ENCODE data around the gene PPP1R14C. TPM values are rescaled to one million over a fixed set of nuclear protein-coding genes. Genes with fewer than 3 reads are reported as not detected.

Gene PPP1R14C
- polyA plus RNA-seq, 1 donor from 2014 or later = 14.0 TPM

DNA sequence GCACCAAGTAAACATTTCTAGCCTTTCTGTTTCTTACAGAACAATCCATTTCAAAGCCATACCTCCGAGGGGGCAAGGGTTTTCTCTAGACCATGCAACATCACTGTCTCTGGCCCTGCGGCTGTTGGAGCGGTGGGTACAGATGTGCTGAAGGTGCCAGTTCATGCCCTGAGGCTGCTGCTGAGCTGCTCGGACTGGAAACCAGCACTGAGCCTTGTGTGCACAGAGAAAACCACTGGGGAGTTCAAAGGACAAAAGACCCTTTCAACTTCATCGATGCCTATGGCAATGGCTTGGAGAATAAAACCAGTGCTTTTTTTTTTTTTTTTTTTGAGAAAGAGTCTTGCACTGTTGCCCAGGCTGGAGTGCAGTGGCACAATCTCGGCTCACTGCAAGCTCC, 132.6 kb downstream of the PPP1R14C start:
- H3K9ac ChIP-seq (ENCODE audit: low read length) = no peak overlapping the region
- no peak overlapping the region for H3K27ac ChIP-seq (ENCODE audit: low read length)
- no peaks in the 10 kb centered on the region for H3K9me2 ChIP-seq (ENCODE audit: insufficient read depth, low read length)
- no peaks in the 10 kb centered on the region for H3F3A ChIP-seq (ENCODE audit: insufficient read depth, low read length, poor library complexity, severe bottlenecking)
- H3K27me3 ChIP-seq (ENCODE audit: insufficient read depth, low read depth, low read length) = no peaks in the 10 kb centered on the region
- TF ChIP-seq EP300 (conservative IDR thresholded peaks at IDR 0.05; ENCODE audit: poor library complexity, severe bottlenecking) = no peak
- TF ChIP-seq RAD21 (conservative IDR thresholded peaks at IDR 0.05) = no peak
- TF ChIP-seq EZH2 (IDR thresholded peaks at IDR 0.05; ENCODE audit: borderline replicate concordance, insufficient read depth, low read length, poor library complexity, severe bottlenecking) = no peak
- no peak for TF ChIP-seq POLR2AphosphoS5 (IDR thresholded peaks at IDR 0.05)
- TF ChIP-seq, protein P1, sequence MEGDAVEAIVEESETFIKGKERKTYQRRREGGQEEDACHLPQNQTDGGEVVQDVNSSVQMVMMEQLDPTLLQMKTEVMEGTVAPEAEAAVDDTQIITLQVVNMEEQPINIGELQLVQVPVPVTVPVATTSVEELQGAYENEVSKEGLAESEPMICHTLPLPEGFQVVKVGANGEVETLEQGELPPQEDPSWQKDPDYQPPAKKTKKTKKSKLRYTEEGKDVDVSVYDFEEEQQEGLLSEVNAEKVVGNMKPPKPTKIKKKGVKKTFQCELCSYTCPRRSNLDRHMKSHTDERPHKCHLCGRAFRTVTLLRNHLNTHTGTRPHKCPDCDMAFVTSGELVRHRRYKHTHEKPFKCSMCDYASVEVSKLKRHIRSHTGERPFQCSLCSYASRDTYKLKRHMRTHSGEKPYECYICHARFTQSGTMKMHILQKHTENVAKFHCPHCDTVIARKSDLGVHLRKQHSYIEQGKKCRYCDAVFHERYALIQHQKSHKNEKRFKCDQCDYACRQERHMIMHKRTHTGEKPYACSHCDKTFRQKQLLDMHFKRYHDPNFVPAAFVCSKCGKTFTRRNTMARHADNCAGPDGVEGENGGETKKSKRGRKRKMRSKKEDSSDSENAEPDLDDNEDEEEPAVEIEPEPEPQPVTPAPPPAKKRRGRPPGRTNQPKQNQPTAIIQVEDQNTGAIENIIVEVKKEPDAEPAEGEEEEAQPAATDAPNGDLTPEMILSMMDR (IDR thresholded peaks at IDR 0.05; ENCODE audit: poor library complexity, severe bottlenecking) = no peak
- TF ChIP-seq TAF1 (IDR thresholded peaks at IDR 0.05; ENCODE audit: low read depth) = no peak
- TF ChIP-seq SMC3 (conservative IDR thresholded peaks at IDR 0.05; ENCODE audit: poor library complexity) = no peak
- no peaks in the 10 kb centered on the region for H3K36me3 ChIP-seq (ENCODE audit: insufficient read depth, low read length)
- no peaks in the 10 kb centered on the region for H3K9me3 ChIP-seq (ENCODE audit: low read length)
- H2AFZ ChIP-seq (ENCODE audit: low read depth, low read length) = no peak overlapping the region
- H3K4me2 ChIP-seq (ENCODE audit: low read length) = no peak overlapping the region
- no peak overlapping the region for H3K4me3 ChIP-seq (ENCODE audit: low read length)
- H3K79me2 ChIP-seq (replicated peaks; ENCODE audit: insufficient read depth, low read length) = no peaks in the 10 kb centered on the region
- H4K20me1 ChIP-seq (ENCODE audit: insufficient read depth) = no peaks in the 10 kb centered on the region

DNA sequence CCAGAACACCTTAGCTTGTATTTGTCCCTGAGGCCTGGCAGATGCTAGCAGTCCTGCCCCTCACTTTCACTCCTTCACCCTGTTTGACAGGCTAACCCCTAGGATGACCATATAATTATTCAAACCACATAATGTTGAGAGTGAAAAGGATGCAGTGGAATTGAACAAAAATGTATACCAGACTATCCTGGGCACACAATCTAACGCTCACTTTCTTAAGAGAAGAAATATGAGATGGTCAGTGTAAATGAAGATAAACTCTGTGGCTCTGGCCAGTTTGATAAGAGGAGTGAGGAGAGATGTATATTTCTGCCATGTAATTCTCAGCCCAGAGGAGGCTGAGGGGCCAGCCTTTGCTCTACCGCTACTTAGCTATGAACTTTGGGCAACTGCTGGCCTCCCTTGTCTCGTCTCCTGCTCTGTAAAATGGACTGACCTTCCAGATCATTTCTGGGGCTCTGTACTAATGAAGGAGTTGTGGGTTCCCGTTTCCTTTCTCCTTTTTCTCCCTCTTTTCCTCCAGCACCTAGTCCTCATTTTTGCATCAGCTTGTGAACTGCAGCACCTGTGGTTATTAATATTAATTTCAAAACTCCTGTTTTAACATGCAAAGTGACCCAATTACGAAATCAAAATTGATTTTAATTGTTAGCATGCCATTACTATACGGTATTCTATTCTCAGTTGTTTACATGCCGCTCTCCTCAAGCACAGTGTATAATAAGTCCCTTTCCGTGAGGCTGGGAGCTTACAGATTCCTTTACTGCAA, 133.5 kb downstream of the PPP1R14C start:
- no peaks in the 10 kb centered on the region for H3K9me3 ChIP-seq (ENCODE audit: low read length)
- no peak overlapping the region for H2AFZ ChIP-seq (ENCODE audit: low read depth, low read length)

More for the DNA sequence above, 133.5 kb downstream of the PPP1R14C start:
- H3F3A ChIP-seq (ENCODE audit: insufficient read depth, low read length, poor library complexity, severe bottlenecking) = no peaks in the 10 kb centered on the region
- no peak overlapping the region for H3K27ac ChIP-seq (ENCODE audit: low read length)
- no peak overlapping the region for H3K4me3 ChIP-seq (ENCODE audit: low read length)
- no peaks in the 10 kb centered on the region for H3K79me2 ChIP-seq (replicated peaks; ENCODE audit: insufficient read depth, low read length)
- H3K9me2 ChIP-seq (ENCODE audit: insufficient read depth, low read length) = no peaks in the 10 kb centered on the region
- no peaks in the 10 kb centered on the region for H3K36me3 ChIP-seq (ENCODE audit: insufficient read depth, low read length)
- H3K27me3 ChIP-seq (ENCODE audit: insufficient read depth, low read depth, low read length) = no peaks in the 10 kb centered on the region
- TF ChIP-seq POLR2AphosphoS5 (IDR thresholded peaks at IDR 0.05) (no peak), SMC3 (conservative IDR thresholded peaks at IDR 0.05; ENCODE audit: poor library complexity) (no peak), EP300 (conservative IDR thresholded peaks at IDR 0.05; ENCODE audit: poor library complexity, severe bottlenecking) (no peak), MXI1 (conservative IDR thresholded peaks at IDR 0.05; ENCODE audit: poor library complexity, severe bottlenecking) (no peak), TAF1 (IDR thresholded peaks at IDR 0.05; ENCODE audit: low read depth) (no peak), EZH2 (IDR thresholded peaks at IDR 0.05; ENCODE audit: borderline replicate concordance, insufficient read depth, low read length, poor library complexity, severe bottlenecking) (no peak), RAD21 (conservative IDR thresholded peaks at IDR 0.05) (no peak)
- TF ChIP-seq, protein P2, sequence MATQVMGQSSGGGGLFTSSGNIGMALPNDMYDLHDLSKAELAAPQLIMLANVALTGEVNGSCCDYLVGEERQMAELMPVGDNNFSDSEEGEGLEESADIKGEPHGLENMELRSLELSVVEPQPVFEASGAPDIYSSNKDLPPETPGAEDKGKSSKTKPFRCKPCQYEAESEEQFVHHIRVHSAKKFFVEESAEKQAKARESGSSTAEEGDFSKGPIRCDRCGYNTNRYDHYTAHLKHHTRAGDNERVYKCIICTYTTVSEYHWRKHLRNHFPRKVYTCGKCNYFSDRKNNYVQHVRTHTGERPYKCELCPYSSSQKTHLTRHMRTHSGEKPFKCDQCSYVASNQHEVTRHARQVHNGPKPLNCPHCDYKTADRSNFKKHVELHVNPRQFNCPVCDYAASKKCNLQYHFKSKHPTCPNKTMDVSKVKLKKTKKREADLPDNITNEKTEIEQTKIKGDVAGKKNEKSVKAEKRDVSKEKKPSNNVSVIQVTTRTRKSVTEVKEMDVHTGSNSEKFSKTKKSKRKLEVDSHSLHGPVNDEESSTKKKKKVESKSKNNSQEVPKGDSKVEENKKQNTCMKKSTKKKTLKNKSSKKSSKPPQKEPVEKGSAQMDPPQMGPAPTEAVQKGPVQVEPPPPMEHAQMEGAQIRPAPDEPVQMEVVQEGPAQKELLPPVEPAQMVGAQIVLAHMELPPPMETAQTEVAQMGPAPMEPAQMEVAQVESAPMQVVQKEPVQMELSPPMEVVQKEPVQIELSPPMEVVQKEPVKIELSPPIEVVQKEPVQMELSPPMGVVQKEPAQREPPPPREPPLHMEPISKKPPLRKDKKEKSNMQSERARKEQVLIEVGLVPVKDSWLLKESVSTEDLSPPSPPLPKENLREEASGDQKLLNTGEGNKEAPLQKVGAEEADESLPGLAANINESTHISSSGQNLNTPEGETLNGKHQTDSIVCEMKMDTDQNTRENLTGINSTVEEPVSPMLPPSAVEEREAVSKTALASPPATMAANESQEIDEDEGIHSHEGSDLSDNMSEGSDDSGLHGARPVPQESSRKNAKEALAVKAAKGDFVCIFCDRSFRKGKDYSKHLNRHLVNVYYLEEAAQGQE (IDR thresholded peaks at IDR 0.05; ENCODE audit: borderline replicate concordance) = no peak
- TF ChIP-seq, protein P1 (IDR thresholded peaks at IDR 0.05; ENCODE audit: poor library complexity, severe bottlenecking) = no peak
- no peak overlapping the region for H3K4me2 ChIP-seq (ENCODE audit: low read length)
- no peak overlapping the region for H3K9ac ChIP-seq (ENCODE audit: low read length)
- H4K20me1 ChIP-seq (ENCODE audit: insufficient read depth) = no peaks in the 10 kb centered on the region

Measured in neural cell (in vitro differentiated cells).